Hematopoietic multipotent progenitor cell treated with erythropoietin and hydrocortisone succinate and interleukin-3 and kit ligand, for 4 days (in vitro differentiated cells): Measurements from ENCODE around the gene RAPGEF4.

Experiments used
- DNase-seq: peaks from one replicate; pipeline ENCODE4 v3.0.0-alpha.2; 2015

The RAPGEF4 gene

GRCh38 chr2:172944794-172945509, 209.3 kb downstream of the RAPGEF4 start:
- DNase-seq = no peak

- no peak for DNase-seq
Measured at GRCh38 chr2:172945510-172945850, 209.8 kb downstream of the RAPGEF4 start.

- DNase-seq = no peak
Measured at GRCh38 chr2:172947461-172948153, 212.0 kb downstream of the RAPGEF4 start.

- no peak for DNase-seq
Measured at GRCh38 chr2:172949522-172949921, 213.9 kb downstream of the RAPGEF4 start.

GRCh38 chr2:172950565-172950964, 214.9 kb downstream of the RAPGEF4 start:
- DNase-seq = no peak

- DNase-seq = no peak
Measured at GRCh38 chr2:172951554-172951953, 215.9 kb downstream of the RAPGEF4 start.

- DNase-seq = no peak
Measured at GRCh38 chr2:172953411-172953810, 217.8 kb downstream of the RAPGEF4 start.

- DNase-seq = no peak
Measured at GRCh38 chr2:172953970-172954852, 218.6 kb downstream of the RAPGEF4 start.

- no peak for DNase-seq
Measured at GRCh38 chr2:172955587-172955986, 219.9 kb downstream of the RAPGEF4 start.

- no peak for DNase-seq
Measured at GRCh38 chr2:172957734-172958133, 222.1 kb downstream of the RAPGEF4 start.

- DNase-seq = no peak
Measured at GRCh38 chr2:172962082-172962481, 226.4 kb downstream of the RAPGEF4 start.

- peak; percentile 77 for DNase-seq
Measured at GRCh38 chr2:172962824-172963223, 227.2 kb downstream of the RAPGEF4 start.

GRCh38 chr2:172964511-172965139, 229.0 kb downstream of the RAPGEF4 start:
- no peak for DNase-seq

GRCh38 chr2:172965433-172966212, 230.0 kb downstream of the RAPGEF4 start:
- no peak for DNase-seq

- DNase-seq = no peak
Measured at GRCh38 chr2:172967036-172967982, 231.7 kb downstream of the RAPGEF4 start.

GRCh38 chr2:172968061-172968469, 232.4 kb downstream of the RAPGEF4 start:
- DNase-seq = no peak

- DNase-seq = peak; percentile 20
Measured at GRCh38 chr2:172969166-172969565, 233.5 kb downstream of the RAPGEF4 start.

GRCh38 chr2:172969609-172970008, 234.0 kb downstream of the RAPGEF4 start:
- no peak for DNase-seq

GRCh38 chr2:172970660-172971059, 235.0 kb downstream of the RAPGEF4 start:
- DNase-seq = no peak

- peak; percentile 75 for DNase-seq
Measured at GRCh38 chr2:172972005-172972619, 236.5 kb downstream of the RAPGEF4 start.

- no peak for DNase-seq
Measured at GRCh38 chr2:172974762-172975161, 239.1 kb downstream of the RAPGEF4 start.
